Mammary epithelial cell (primary cell): ENCODE measurements around the gene MAML3.

Experiments used
- CTCF ChIP-seq, 2 donors: IDR thresholded peaks in 1 of 2; conservative IDR thresholded peaks in 1 of 2; 2 replicates each; pipeline ENCODE4 v1.5.1; 2011 to 2012; ENCODE audit warnings: inconsistent platforms in 2 of 2, low read length in 2 of 2, mild to moderate bottlenecking in 2 of 2, control low read depth in 1 of 2, low read depth in 1 of 2; ENCODE audit not compliant: insufficient read depth in 1 of 2; ENCODE audit errors: extremely low read depth in 1 of 2
- EZH2 ChIP-seq: IDR thresholded peaks from 2 replicates; pipeline ENCODE4 v1.6.1; 2012; ENCODE audit warnings: low read length, inconsistent platforms, borderline replicate concordance

- TF ChIP-seq EZH2 (no peak), CTCF (conservative IDR thresholded peaks at IDR 0.05 in 1 of 2, IDR thresholded peaks at IDR 0.05 in 1 of 2; ENCODE audit: extremely low read depth in 1 of 2, insufficient read depth in 1 of 2, low read depth in 1 of 2, low read length in 2 of 2) (no peak)
These were observed 265.8 kb downstream of the MAML3 start for GRCh38 chr4:139887962-139888735.
